ENCODE results near the gene WNT9B. TPM values are rescaled to one million over a fixed set of nuclear protein-coding genes. Genes with fewer than 3 reads are reported as not detected.

WNT9B gene
- total RNA-seq, 1 donor from 2014 or later = 0.74 TPM

Other genes with a start within 250 kb of the WNT9B start
- gene WNT3, start 32.9 kb upstream of the WNT9B start, total RNA-seq = 1.9 TPM
- gene GOSR2, start 71.6 kb downstream of the WNT9B start, total RNA-seq = 60.8 TPM
- gene RPRML, start 127.7 kb downstream of the WNT9B start, total RNA-seq = not detected

All from mesenteric fat pad (tissue), 1 donor.